ENCODE results near the gene TRPC6.
"Not testable (repeated sequence)": the region's sequence is repeated elsewhere in the genome, so short reads cannot be mapped to it uniquely, and the experiment has no call there.

TRPC6 gene

DNA sequence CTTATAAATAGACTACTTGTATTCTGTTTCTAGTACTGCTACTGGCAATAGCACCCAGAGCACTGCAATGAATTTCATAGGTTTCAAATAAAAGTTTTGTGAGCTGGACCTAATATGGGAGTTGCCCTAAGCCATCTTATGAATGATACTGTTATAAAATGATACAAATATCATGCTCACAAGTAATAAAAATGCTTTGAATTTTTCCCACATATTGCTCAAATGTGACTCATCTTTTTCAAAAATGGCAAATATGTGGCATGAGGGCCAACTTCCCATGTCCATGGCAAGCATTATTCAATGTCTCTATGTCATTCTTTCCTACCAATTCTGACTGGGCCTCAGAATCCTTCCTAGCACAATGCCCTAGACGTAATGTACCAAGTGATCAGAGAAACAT is 137.6 kb downstream of the TRPC6 start:
- DNase-seq = no peak

DNA sequence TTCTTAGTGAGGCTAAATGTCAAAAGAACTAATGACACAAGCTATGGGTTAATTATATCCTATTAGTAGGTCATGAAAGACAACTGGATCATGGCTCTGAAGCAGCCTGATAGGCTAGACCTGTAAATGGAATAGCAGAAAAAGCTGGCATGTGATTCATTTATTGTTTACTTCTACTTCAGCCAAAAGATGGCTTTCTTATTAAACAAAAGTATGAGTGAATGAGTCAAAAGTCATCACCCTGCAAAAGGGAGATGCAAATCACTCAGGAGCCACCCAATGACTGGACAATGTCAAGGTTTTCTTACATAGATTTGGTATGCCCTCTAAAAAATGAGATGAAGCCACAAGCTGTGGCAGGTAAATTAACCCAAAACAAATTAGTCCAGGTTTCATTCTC is 138.0 kb downstream of the TRPC6 start:
- no peak for DNase-seq

DNA sequence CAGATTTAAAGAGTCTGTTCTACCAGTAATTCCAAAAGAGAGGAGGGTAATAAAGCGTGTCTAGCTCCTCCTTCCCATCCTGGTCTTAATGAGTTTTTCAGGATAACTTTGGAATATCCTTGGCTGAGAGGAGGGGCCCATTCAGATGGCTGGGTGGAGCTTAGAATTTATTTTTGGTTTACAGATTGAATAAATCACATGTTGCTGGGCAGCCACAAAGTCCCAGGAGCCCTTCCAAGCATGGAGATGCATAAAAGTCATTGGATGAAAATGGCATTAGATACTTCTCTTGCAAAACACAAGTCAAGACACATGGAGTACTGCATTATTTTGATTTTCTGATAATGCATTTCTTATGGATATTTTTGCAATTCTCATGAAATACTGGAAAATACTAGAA is 139.0 kb downstream of the TRPC6 start:
- DNase-seq = no peak

DNA sequence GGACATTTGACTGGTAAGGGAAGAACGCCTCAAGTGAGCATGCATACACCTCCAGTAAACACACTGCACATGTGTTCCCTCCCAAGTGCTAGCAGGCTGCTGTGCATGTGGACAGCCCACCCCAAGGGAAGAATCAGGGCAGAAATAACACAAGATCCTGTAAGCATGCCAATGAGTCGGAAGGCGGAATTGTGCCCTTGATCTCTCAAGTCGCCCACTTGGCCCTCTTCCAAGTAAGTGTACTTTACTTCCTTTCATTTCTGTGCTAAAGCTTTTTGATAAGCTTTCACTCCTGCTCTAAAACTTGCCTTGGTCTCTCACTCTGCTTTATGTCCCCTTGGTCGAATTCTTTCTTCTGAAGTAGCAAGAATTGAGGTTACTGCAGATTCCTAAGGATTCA is 139.6 kb downstream of the TRPC6 start:
- DNase-seq = no peak

DNA sequence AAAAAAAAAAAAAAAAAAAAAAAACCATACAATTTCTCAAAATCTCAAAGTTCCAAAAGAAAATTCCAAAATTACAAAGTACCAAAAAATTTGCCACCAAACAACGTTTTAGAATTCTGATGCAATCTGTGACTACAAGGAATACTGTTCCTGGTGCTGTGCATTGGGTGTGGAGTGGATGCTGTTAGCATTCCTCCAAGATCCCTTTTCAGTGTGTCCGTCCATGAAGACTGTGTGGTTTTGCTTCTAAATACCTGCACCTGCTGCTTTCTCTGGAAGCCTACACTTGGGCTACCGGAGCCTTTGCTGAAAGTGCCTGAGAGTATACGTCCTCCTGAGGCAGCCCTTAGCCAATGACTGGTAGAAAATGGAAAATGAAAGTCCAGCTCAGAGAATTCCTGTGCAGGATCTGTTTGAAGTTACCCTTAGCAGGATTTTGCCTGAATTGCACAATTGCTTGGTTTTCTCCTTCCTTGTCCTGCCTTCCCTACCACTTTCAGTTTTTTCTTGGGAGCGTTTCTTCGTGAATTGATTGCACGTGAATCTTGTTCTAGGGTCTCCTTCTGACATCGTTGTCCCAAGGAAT is 140.8 kb downstream of the TRPC6 start:
- DNase-seq = no peak

DNA sequence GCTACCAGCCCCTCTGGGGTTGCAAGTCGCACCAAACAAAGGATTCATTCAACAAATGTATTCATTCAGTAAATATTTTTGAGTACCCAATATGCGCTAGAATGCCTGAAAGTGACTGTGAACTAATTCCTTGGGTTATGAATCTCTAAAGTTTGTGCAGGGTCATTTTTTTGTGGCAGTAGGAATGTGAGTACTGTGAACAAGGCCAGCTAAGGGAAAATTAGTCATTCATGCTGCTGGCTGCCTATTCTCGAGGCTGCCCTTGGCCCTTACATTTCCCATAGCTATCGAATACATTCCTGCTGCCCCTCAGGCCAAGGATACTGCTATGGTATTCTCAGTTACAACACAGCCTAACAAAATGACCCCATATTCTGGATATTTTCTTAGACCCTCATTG is 141.6 kb downstream of the TRPC6 start:
- no peak for DNase-seq

DNA sequence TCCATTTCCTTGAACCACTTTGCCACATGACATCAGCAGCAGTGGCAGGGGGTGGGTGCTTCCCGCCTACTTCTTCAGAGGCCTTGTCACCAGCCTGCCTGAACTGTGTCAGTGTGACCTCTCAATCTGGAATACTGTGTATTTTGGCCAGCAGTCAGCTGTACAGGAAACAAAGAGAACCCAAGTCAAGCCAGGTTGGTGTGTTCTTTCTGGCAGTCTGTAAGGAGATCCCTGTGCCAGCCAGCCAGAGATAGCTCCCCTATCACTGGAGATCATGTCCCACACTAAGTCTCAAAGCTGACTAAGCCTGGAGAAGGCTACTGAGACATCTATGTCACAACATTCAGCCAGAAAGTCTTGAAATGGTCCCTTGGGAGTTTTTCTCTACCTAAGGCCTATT is 142.1 kb downstream of the TRPC6 start:
- DNase-seq = no peak

DNA sequence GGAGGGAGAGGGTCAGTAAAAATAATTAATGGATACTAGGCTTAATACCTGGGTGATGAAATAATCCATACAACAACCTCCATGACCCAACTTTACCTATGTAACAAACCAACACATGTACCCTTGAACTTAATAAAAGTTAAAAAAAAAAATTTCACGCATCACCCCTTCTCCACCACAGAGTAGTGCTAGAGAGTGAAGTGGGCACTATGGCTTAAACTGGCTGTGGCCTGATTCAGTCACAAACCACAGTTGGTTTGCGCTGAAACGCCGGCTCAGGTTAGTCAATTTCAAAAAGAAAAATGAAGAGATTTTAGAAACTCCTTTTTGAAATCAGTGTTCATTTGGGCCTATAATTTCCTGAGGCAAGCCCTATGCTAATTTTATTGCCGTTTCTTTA is 144.3 kb downstream of the TRPC6 start:
- no peak for DNase-seq

DNA sequence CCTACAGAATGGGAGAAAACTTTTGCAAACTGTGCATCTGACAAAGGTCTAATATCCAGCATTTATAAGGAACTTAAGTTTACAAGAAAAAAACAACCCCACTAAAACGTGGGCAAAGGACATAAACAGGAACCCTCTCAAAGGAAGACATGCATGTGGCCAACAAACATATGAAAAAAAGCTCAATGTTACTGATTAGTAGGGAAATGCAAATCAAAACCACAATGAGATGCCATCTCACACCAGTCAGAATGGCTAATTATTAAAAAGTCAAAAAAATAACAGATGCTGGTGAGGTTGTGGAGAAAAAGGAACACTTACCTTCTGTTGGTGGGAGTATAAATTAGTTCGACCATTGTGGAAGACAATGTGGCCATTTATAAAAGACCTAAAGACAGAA is 145.1 kb downstream of the TRPC6 start:
- not testable (repeated sequence) for DNase-seq

DNA sequence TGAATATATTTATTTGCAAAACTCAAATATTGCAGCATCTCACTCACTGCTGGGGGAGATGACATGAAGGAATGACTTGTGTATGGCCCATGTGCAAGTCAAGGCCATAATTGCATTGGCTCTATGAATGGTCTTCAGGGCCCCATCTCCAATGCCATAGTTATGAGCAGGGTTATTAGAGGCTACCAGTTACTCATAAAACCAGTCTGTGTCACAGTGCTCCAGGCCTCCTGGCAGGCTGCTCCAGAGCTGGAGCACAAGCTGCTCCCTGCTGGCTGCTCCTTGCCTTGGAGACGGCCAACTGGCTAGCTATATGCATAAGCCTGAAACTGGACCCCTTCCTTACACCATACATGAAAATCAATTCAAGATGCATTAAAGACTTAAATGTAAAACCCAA is 145.7 kb downstream of the TRPC6 start:
- DNase-seq = no peak

DNA sequence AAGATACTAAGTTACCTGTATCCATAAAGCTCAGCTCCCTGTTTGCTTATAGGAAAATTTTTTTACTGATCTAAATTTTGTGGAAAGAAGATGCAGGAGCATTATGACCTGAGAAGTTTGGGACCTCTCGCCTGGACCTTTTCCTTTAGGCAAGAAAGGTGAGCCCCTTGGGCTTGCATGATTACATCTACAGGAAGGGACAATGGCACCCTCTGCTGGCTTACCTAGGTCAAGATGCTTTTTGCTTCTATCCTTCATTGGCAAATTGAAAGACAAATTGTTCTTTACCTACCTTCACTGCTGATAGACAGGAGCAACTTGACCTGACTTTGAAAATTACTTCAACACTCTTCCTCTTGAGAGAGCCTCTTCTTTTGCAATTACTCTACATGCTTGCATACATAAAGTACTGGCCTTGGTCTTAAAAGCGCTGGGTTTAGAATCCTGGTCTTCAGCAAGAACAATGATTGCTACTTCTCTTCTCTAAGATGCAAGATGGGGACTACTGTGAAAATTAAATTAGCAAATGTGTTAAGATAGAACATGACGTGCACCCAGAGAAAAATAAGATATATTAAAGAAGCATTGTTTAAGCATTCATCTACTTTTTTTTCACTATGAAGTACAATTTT is 147.2 kb downstream of the TRPC6 start:
- DNase-seq = no peak

DNA sequence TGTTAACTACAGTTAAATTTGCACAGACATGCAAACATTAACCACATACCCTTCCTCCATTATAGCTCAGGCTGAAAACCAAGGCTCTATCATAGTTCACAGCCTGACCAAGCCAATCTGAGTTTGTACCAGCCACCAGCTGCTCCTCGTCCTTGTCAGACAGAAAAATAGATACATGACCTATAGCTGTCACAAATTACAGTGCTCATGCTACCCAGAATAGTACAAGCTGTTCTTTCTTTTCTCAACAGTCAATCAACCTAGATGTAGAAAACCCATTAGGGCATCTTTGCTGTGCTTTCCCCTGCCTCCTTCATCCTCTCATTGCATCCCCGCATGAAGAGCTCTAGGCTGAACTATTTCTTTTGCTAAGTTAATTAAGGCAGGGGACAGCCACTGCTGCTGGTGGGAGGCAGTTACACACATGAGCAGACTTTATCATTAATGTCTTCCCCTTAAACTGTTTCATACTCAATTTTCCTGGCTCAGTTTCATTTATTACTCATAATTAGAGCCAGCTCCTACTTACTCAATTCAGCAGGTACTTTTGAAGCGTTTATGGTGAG is 148.3 kb downstream of the TRPC6 start:
- no peak for DNase-seq

DNA sequence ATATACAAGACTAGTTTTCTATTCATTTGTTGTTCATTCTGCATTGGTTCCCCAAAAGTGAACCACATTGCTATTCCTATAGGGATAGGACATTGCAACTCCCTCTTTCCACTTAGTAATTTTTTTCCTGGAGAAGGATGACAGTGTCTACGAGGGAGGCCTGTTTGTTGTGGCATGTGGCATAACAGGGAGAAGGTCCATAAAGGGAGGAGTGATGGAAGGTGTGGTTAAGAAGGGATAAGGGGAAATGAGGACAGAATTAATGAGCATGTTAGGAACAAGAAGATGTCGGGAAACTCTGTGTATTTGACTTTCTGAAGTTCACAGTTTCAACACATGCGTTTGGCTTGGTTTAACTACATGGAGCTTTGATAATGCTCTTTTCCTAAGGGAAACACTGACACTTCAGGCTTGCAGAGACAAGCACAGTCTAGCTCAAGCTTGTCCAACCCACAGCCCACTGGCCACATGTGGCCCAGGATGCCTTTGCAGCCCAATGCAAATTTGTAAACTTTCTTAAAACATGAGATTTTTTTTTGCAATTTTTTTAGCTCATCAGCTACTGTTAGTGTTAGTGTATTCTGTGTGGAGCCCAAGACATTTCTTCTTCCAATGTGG is 149.7 kb downstream of the TRPC6 start:
- no peak for DNase-seq

DNA sequence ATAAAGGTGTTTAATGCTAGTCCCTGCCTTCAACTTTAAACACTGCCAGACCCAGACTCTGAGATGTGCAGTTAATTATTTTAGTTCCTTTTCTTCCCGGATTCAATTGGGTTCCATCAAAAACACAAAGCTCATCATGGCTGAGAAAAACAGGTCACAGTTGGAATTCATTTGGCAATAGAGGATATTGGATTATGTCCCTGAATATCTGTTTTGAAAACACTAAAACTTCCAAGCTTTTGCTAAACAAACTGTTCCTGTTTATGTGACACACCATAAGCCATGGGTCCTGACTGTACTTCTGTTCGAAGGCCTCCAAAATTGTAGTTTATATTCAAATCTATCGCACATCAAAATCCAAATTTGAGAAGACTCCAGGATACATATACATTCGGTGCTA is 150.7 kb downstream of the TRPC6 start:
- no peak for DNase-seq

DNA sequence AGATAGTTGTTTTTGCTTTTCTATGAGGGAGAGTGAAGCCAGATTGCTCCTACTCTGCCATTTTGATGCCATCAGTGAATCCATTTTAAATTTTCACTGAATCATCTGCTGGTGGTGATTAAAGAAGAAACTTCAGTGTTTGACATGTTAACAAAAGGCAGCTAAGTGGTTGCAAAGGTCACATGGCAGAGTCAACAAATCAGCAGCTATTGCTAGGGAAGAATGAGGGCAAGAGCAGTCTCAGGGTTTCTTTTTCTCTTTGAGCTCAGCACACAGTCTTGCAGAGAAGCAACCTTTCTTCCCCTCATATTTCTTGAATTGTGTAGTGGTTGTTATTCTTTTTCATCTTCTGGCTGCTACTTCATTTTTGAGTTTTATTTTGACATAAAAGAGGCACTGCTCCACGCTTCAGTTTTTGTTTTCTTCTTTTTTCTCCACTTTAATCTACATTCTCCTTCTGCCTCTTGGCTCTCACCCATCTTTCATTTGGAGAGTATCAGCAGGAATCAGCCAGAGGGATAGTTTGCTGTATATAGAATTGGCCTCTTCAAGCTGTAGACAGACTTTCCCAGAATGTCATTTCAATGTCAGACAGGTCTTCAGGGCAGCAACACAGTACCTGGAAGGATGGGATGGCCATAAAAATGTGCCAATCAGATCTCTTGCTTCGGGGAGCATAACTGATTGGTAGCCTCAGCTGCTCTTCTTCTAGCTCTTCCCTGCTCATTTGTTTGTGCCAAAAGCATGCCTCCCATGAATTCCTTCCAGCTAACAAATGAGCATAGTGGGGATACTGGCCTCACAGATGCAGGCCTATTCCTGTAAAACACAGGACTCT is 153.9 kb downstream of the TRPC6 start:
- DNase-seq = no peak

DNA sequence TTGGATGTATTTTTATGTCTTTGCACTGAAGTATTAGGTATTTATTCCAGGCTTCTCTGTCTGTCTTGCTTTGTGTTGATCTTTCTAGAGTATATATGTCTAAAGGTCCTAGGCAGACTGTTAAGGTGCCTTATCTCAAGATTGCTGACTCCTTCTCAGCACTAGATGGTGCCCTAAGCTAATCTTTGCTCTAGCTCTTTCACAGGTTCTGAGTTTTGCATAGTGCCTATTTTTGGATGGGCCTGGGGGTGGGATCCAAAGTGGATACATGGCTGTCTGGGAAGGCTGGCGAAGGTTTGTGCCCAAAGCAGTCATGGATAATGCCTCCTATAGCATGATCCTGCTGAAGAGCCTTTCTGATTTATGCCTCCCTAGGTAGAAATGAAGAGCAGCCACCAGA is 154.9 kb downstream of the TRPC6 start:
- no peak for DNase-seq

DNA sequence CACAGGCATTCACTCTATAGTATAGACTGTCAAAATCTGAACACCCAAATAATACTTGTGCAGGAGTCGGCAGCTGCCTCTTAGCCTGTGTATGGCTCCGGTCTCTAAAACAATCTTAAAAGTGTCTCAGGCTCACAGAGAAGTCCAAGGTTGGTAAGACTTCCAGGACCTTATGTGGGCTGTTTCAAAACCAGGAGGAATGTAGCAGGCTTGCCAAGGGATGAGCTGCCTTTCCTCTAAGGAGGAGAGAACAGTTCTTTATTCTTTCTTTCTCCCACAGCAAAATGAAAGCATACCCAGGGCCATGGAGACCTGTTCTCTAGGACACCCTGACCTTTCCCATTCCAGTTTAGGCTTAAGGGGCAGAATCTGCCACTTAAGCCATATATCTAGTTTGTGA is 176.5 kb downstream of the TRPC6 start:
- DNase-seq = no peak
